IMR-90 (cell line): ENCODE measurements around the gene GRAMD2B. TPM values are rescaled to one million over a fixed set of nuclear protein-coding genes. Genes with fewer than 3 reads are reported as not detected.
A peak's percentile ranks its signal among the peaks of the same experiment; 100 is the strongest.

Experiments used
- ATAC-seq: fragments of 200-7000 bp; cut with Tn5 transposase; 2 replicates; pipeline ENCODE4 v1.9.1; 2020; ENCODE audit warnings: low read depth, mild to moderate bottlenecking, moderate library complexity
- BruUV-seq: library from RNA; stranded (reverse); fragments of 400-500 nt; replicated peaks from 2 replicates; lab custom pipeline; 2021; lab: Mats Ljungman, UMichigan
- CTCF ChIA-PET: fragments of 300-600 bp; formaldehyde crosslinking; extraction: SDS; loops from one replicate; lab custom pipeline; 2021; ENCODE audit warnings: antibody characterized with exemption; lab: Yijun Ruan, JAX
- POLR2A ChIA-PET: fragments of 300-600 bp; sonication (Branson Sonifier 250); formaldehyde crosslinking; loops from one replicate; lab custom pipeline; 2022; ENCODE audit warnings: antibody characterized with exemption; ENCODE audit not compliant: unreplicated experiment; lab: Charles Lee
- DNase-seq: peaks from one replicate; pipeline ENCODE4 v3.0.0; 2013
- H2AFZ ChIP-seq: replicated peaks from 2 replicates; pipeline ENCODE3; 2013; ENCODE audit warnings: low read length, mild to moderate bottlenecking; ENCODE audit not compliant: poor library complexity
- H2AK5ac ChIP-seq: 2 replicates; pipeline ENCODE4 v1.6.1; 2013; ENCODE audit warnings: low read depth, low read length, inconsistent platforms
- H2AK9ac ChIP-seq: replicated peaks from 2 replicates; pipeline ENCODE3; 2013; ENCODE audit warnings: mild to moderate bottlenecking, low read depth, low read length, moderate library complexity; ENCODE audit not compliant: poor library complexity
- H2BK120ac ChIP-seq: 2 replicates; pipeline ENCODE4 v1.6.1; 2013; ENCODE audit warnings: low read depth, low read length, inconsistent platforms
- H2BK15ac ChIP-seq: 3 replicates; pipeline ENCODE4 v1.6.1; 2013; ENCODE audit warnings: low read depth, low read length, inconsistent platforms
- H2BK20ac ChIP-seq: 2 replicates; pipeline ENCODE4 v1.6.1; 2013; ENCODE audit warnings: low read depth, mild to moderate bottlenecking, inconsistent platforms, low read length, moderate library complexity
- H2BK5ac ChIP-seq: 2 replicates; pipeline ENCODE4 v1.6.1; 2013; ENCODE audit warnings: mild to moderate bottlenecking, low read depth, low read length, inconsistent platforms; ENCODE audit not compliant: poor library complexity, severe bottlenecking
- H3K14ac ChIP-seq: replicated peaks from 2 replicates; pipeline ENCODE4 v1.6.1; 2013; ENCODE audit warnings: low read depth, low read length, inconsistent platforms
- H3K18ac ChIP-seq: 2 replicates; pipeline ENCODE4 v1.6.1; 2013; ENCODE audit warnings: low read depth, low read length, control low read depth
- H3K23ac ChIP-seq: 2 replicates; pipeline ENCODE4 v1.6.1; 2013; ENCODE audit warnings: low read depth, low read length, inconsistent platforms
- H3K27ac ChIP-seq: 2 replicates; pipeline ENCODE4 v1.5.1; 2013; ENCODE audit warnings: mild to moderate bottlenecking, control low read depth, low read length; ENCODE audit not compliant: insufficient read depth
- H3K27me3 ChIP-seq: 2 replicates; pipeline ENCODE4 v1.6.1; 2013; ENCODE audit warnings: low read length; ENCODE audit not compliant: control insufficient read depth, insufficient read depth
- H3K36me3 ChIP-seq: 2 replicates; pipeline ENCODE4 v1.6.1; 2013; ENCODE audit warnings: low read length, mixed read lengths; ENCODE audit not compliant: control insufficient read depth, insufficient read depth
- H3K4ac ChIP-seq: 2 replicates; pipeline ENCODE4 v1.6.1; 2013; ENCODE audit warnings: low read depth, low read length, inconsistent platforms
- H3K4me1 ChIP-seq: 2 replicates; pipeline ENCODE4 v1.6.1; 2013; ENCODE audit warnings: low read length, mixed read lengths; ENCODE audit not compliant: control insufficient read depth, insufficient read depth
- H3K4me2 ChIP-seq: 2 replicates; pipeline ENCODE4 v1.6.1; 2013; ENCODE audit warnings: low read depth, mild to moderate bottlenecking, control low read depth, low read length, moderate library complexity
- H3K4me3 ChIP-seq: 2 replicates; pipeline ENCODE4 v1.5.1; 2013; ENCODE audit warnings: low read depth, mild to moderate bottlenecking, control low read depth, low read length, moderate library complexity; ENCODE audit not compliant: insufficient read depth
- H3K56ac ChIP-seq: 2 replicates; pipeline ENCODE4 v1.6.1; 2013; ENCODE audit warnings: low read length, inconsistent platforms; ENCODE audit not compliant: insufficient read depth; ENCODE audit errors: extremely low read depth
- H3K79me1 ChIP-seq, 2 experiments: 2 replicates each; pipeline ENCODE4 v1.6.1; 2013; ENCODE audit warnings: low read length in 2 of 2, inconsistent platforms in 1 of 2, low read depth in 1 of 2
- H3K9ac ChIP-seq: 2 replicates; pipeline ENCODE4 v1.6.1; 2013; ENCODE audit warnings: low read depth, low read length, control low read depth
- H3K9me1 ChIP-seq: 2 replicates; pipeline ENCODE4 v1.6.1; 2013; ENCODE audit warnings: low read length, inconsistent platforms; ENCODE audit not compliant: insufficient read depth
- H3K9me3 ChIP-seq: 2 replicates; pipeline ENCODE4 v1.6.1; 2013; ENCODE audit warnings: low read length; ENCODE audit not compliant: control insufficient read depth, insufficient read depth
- H4K20me1 ChIP-seq: 2 replicates; pipeline ENCODE4 v1.6.1; 2013; ENCODE audit warnings: low read length, inconsistent platforms; ENCODE audit not compliant: insufficient read depth
- H4K5ac ChIP-seq: 2 replicates; pipeline ENCODE4 v1.6.1; 2013; ENCODE audit warnings: mild to moderate bottlenecking, low read depth, low read length, control low read depth
- H4K8ac ChIP-seq, 2 experiments: 2 replicates each; pipeline ENCODE4 v1.6.1; 2013; ENCODE audit warnings: low read depth in 2 of 2, low read length in 2 of 2, control low read depth in 1 of 2, inconsistent platforms in 1 of 2
- H4K91ac ChIP-seq: 2 replicates; pipeline ENCODE4 v1.6.1; 2013; ENCODE audit warnings: low read depth, low read length, inconsistent platforms; ENCODE audit not compliant: insufficient read depth
- BHLHE40 ChIP-seq: fragments of 150-350 bp; IDR thresholded peaks from 2 replicates; pipeline ENCODE4 v1.6.1; 2016; ENCODE audit warnings: mild to moderate bottlenecking, low read depth, low read length
- CEBPB ChIP-seq: IDR thresholded peaks from 2 replicates; pipeline ENCODE4 v1.6.1; 2012; ENCODE audit warnings: low read depth, low read length, improper control_type of control experiment
- MXI1 ChIP-seq: IDR thresholded peaks from 2 replicates; pipeline ENCODE4 v1.6.1; 2012; ENCODE audit warnings: low read depth, mild to moderate bottlenecking, low read length, moderate library complexity, borderline replicate concordance
- WGBS, 2 experiments: methylation state at CpG; one replicate each; pipeline versions ENCODE4 v1.1.5 to v1.1.7; 2013; ENCODE audit warnings: missing lambda C conversion rate in 2 of 2; ENCODE audit not compliant: insufficient read length in 1 of 2; ENCODE audit errors: extremely low coverage in 2 of 2; 5-methylcytosine and 5-hydroxymethylcytosine counted together
- dilution Hi-C: fragments of 300-500 bp; cut with HindIII; formaldehyde crosslinking; loops from one replicate; pipeline ENCODE4 v1.14.3; 2018; ENCODE audit warnings: low sequenced_read_pairs; ENCODE audit not compliant: unreplicated experiment
- in situ Hi-C: fragments of 300-500 bp; cut with MboI; formaldehyde crosslinking; loops from 3 replicates; pipeline ENCODE4 v1.14.3; 2019; ENCODE audit warnings: low sequenced_read_pairs, inconsistent platforms, mixed read lengths
- intact Hi-C: fragments of 100-400 bp; cut with micrococcal nuclease; formaldehyde crosslinking; loops from 2 replicates; pipeline ENCODE4 v1.10.0; 2022
- polyA plus RNA-seq, 3 experiments: library from polyadenylated mRNA; depleted of rRNA; stranded (reverse); fragments of >200 nt; gene quantifications; 2 replicates each; pipeline ENCODE4 v1.2.3, GENCODE V29; 2012; ENCODE audit warnings: low replicate concordance in 1 of 3
- total RNA-seq: library from RNA; depleted of rRNA; stranded (reverse); fragments of >200 nt; gene quantifications from 2 replicates; pipeline ENCODE4 v1.2.3, GENCODE V29; 2012

The GRAMD2B gene
- total and polyA plus RNA-seq, 2 of the 4 experiments (the other 2 are of a cell fraction): 13.9 to 20.3 TPM

DNA sequence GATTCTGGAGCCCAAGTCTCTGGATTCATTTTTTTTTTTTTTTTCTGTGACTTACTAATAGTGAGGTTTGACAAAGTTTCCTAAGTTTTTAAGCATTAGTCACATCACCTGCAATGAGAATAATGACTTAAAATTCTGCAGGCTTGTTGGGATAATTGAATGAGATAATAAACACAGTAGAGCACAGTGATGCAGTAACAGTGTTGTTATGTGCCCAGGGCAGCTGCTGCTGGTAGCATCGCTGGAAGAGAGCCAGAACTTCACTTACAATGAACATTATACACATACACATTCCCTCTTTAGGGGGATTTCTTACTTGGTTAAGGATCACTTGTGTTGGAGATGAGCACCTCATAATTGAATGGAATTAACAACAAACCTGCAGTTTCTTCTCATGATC, 92.9 kb downstream of the GRAMD2B start:
- no CpG with 5 or more reads among the region's 1 CpG for WGBS, 2 experiments
- Histone ChIP-seq H2BK20ac (no peak overlapping the region), H3K18ac (no peak overlapping the region), H3K36me3 (no peaks in the 10 kb centered on the region), H4K20me1 (no peaks in the 10 kb centered on the region), H3K4me3 (no peak overlapping the region), H3K14ac (no peak overlapping the region), H3K4ac (no peak overlapping the region), H2AK5ac (no peak overlapping the region), H2BK15ac (no peak overlapping the region), H4K5ac (no peak overlapping the region), H3K4me1 (peaks cover 10% of the 10 kb centered on the region), H2AK9ac (no peak overlapping the region), H3K79me1 (no peaks in the 10 kb centered on the region), H3K27me3 (no peaks in the 10 kb centered on the region), H3K56ac (no peak overlapping the region), H4K8ac (no peak overlapping the region), H2BK5ac (no peak overlapping the region), H3K9ac (no peak overlapping the region), H3K9me1 (0 out of 2 replicates have a peak, but pooled peaks cover 5% of the 10 kb centered on the region), H3K9me3 (no peaks in the 10 kb centered on the region), H3K4me2 (no peak overlapping the region), H3K23ac (no peak overlapping the region), H2BK120ac (no peak overlapping the region), H3K27ac (no peak overlapping the region), H4K91ac (no peak overlapping the region), H2AFZ (no peak overlapping the region)
- DNase-seq (peak; percentile 92), ATAC-seq (peak; percentile 50)
- CTCF ChIA-PET: interaction anchor here (0.7 to 1.1 kb wide), 2 partner anchors 16 to 82 kb away, joined by 3 to 4 read pairs; no protein-coding TSS in a partner anchor
- in situ Hi-C loops: no loop called here
- no TSS peak for BruUV-seq
- POLR2A ChIA-PET: no interaction called here
- intact Hi-C loops: no loop called here
- dilution Hi-C loops: no loop called here
- no peak for TF ChIP-seq MXI1
- TF ChIP-seq BHLHE40: 0 out of 2 replicates have a peak, but pooled peaks have one; percentile 43
- TF ChIP-seq CEBPB: peak; percentile 18; the same call in 1 of the 2 replicates
